Hepatocyte (in vitro differentiated cells): ENCODE results near the gene STUB1.

Experiments
- CTCF ChIP-seq: fragments of 200-600 bp; sonication (generic); IDR thresholded peaks from 2 replicates; pipeline ENCODE4 v1.5.1; 2016; ENCODE audit warnings: antibody characterized with exemption, mild to moderate bottlenecking; ENCODE audit not compliant: poor library complexity
- EZH2 ChIP-seq: fragments of 200-600 bp; sonication (generic); IDR thresholded peaks from 2 replicates; pipeline ENCODE4 v1.6.1; 2016; ENCODE audit warnings: antibody characterized with exemption, mild to moderate bottlenecking, borderline replicate concordance
- EZH2phosphoT487 ChIP-seq: fragments of 200-600 bp; sonication (generic); IDR thresholded peaks from one replicate; pipeline ENCODE4 v1.6.1; 2018; ENCODE audit warnings: antibody characterized with exemption, mild to moderate bottlenecking, low read depth, moderate library complexity; ENCODE audit not compliant: unreplicated experiment, severe bottlenecking

GRCh38 chr16:638034-638543, 42.1 kb upstream of the STUB1 start:
- TF ChIP-seq EZH2: no peak
- TF ChIP-seq EZH2phosphoT487: no peak
- TF ChIP-seq CTCF: no peak
